SK-N-MC (cell line): ENCODE data around the gene ZNF331.
A peak's percentile ranks its signal among the peaks of the same experiment; 100 is the strongest.

ENCODE experiments used
- DNase-seq: peaks from one replicate; pipeline ENCODE4 v3.0.0-alpha.2; 2011; ENCODE audit warnings: low read depth, low spot score
- H3K27ac ChIP-seq: fragments of 200-600 bp; sonication (generic); 2 replicates; pipeline ENCODE4 v1.5.1; 2016; ENCODE audit warnings: mixed run types
- H3K36me3 ChIP-seq: fragments of 200-600 bp; sonication (generic); 2 replicates; pipeline ENCODE4 v1.6.1; 2017; ENCODE audit warnings: antibody characterized with exemption, low read length, mixed read lengths; ENCODE audit not compliant: insufficient read depth
- H3K4me3 ChIP-seq: fragments of 200-600 bp; sonication (generic); 2 replicates; pipeline ENCODE4 v1.5.1; 2016
- H3K9ac ChIP-seq: fragments of 200-600 bp; sonication (generic); 2 replicates; pipeline ENCODE4 v1.8.0; 2017; ENCODE audit warnings: mixed run types, mixed read lengths; ENCODE audit not compliant: insufficient read length
- H3K9me3 ChIP-seq: fragments of 200-600 bp; sonication (generic); 2 replicates; pipeline ENCODE4 v1.6.1; 2017; ENCODE audit warnings: low read depth, mild to moderate bottlenecking, antibody characterized with exemption, low read length, moderate library complexity, mixed read lengths
- EZH2 ChIP-seq: fragments of 200-600 bp; sonication (generic); IDR thresholded peaks from one replicate; pipeline ENCODE4 v1.6.1; 2017; ENCODE audit warnings: antibody characterized with exemption
- FOXP2 ChIP-seq: optimal IDR thresholded peaks from 2 replicates; pipeline ENCODE3; 2011; ENCODE audit warnings: mild to moderate bottlenecking, moderate library complexity; ENCODE audit not compliant: insufficient read depth; ENCODE audit errors: extremely low read length, control extremely low read depth
- POLR2AphosphoS5 ChIP-seq: IDR thresholded peaks from 2 replicates; pipeline ENCODE4 v1.6.1; 2012; ENCODE audit warnings: mild to moderate bottlenecking, low read depth, low read length, borderline replicate concordance

ZNF331 gene

DNA sequence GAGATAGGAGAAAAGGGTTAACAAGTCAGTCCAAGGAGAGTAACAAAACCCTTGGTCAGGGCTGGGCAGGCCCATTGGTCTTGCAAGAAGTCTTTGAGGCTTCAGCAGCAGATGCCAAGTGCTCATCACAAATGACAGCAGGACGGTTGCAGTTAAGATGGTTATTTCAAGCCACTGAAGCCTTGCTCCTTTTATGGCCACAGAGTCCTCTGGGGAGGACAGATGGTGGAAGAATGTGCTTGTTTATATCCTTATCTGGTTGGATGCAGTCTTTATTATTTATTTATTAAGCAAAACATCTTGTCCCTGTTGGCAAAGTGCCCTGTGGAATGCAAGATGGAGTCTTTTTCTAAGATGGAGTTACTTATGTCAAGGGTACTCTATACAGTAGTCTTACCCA is 19.2 kb upstream of the ZNF331 start:
- Histone ChIP-seq H3K9me3 (no peaks in the 10 kb centered on the region), H3K9ac (no peak overlapping the region), H3K36me3 (peaks cover 3% of the 10 kb centered on the region; the same call in 1 of the 2 replicates), H3K27ac (no peak overlapping the region), H3K4me3 (no peak overlapping the region)
- TF ChIP-seq POLR2AphosphoS5 (no peak), FOXP2 (no peak), EZH2 (no peak)
- no peak for DNase-seq

DNA sequence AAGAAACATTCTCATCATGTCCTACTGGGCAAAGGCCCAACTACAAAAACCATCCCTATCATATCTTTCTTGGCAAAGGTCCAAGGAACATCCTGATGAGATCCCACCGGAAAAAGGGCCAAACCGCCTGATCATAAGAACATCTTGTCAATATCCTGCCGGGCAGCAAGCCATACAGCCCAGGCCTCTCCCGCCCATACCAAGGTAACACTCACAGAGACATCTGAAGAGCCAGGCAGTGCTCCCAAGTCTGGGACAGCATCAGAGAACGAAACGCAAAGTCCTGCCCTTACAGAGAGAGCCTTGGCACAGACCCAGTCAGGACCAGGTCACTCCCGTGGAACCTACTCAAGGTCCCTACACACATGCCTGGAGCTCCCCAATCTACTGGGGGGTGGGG is 18.5 kb upstream of the ZNF331 start:
- TF ChIP-seq FOXP2 (no peak), EZH2 (no peak), POLR2AphosphoS5 (no peak)
- Histone ChIP-seq H3K36me3 (peaks cover 3% of the 10 kb centered on the region; the same call in 1 of the 2 replicates), H3K9ac (no peak overlapping the region), H3K27ac (no peak overlapping the region), H3K4me3 (no peak overlapping the region), H3K9me3 (no peaks in the 10 kb centered on the region)
- DNase-seq = no peak

DNA sequence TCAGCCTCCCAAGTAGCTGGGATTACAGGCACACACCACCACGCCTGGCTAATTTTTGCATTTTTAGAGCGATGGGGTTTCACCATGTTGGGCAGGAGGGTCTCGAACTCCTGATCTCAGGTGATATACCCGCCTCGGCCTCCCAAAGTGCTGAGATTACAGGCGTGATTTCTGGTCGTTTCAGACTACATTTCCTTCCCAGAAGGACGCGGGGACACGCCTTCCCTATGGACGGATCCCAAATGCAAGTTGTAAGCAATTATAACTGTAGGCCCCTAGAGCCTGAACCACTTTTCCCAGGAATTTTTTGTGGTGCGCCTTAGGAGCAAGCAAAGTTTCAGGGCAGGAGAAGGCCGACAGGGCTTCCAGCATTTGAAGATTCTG is 17.8 kb upstream of the ZNF331 start:
- no peak for DNase-seq
- TF ChIP-seq FOXP2 (no peak), EZH2 (no peak), POLR2AphosphoS5 (no peak)
- Histone ChIP-seq H3K9me3 (no peaks in the 10 kb centered on the region), H3K9ac (no peak overlapping the region), H3K27ac (peak overlapping the region; percentile 86), H3K36me3 (peaks cover 3% of the 10 kb centered on the region; the same call in 1 of the 2 replicates), H3K4me3 (peak overlapping the region; percentile 83)

DNA sequence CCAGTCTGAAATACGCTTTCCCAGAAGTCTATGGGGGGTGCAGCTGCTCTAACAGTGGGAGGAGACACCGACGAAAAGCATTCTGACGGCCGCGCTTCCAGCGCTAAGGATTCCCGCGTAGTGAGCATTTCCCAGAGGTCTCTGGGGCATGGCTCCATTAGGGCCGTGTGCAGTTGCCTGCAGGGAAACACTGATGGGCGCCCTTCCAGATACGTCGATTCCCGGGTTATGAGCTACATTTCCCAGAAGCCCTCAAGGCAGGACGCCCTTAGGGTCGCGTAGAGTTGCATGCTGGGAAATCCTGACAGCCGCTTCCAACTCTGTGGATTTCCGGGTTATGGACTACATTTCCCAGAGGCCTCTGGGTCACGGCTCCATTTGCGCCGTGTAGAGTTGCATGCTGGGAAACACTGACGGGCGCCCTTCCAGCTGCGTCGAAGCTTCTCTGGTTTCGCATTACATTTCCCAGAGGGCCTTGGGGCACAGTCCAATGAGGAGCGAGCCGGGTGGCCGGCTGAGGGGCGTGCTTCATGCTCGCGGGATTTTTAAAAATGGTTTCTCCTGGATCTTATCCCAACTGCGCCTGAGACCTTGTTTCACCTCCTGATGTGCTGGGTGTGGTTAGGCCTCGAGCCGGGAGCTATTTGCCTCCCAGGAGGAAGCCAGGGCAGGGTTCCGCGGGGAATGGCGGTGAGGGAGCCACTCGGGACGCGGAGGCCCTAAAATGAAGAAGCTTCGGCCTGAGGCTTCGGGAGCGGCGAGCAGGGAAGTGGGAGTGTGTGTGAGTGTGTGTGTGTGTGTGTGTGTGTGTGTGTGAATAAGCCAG is 17.2 kb upstream of the ZNF331 start:
- Histone ChIP-seq H3K36me3 (peaks cover 5% of the 10 kb centered on the region; the same call in 1 of the 2 replicates), H3K4me3 (peak overlapping the region; percentile 83), H3K9me3 (peaks cover 4% of the 10 kb centered on the region; the same call in 1 of the 2 replicates), H3K27ac (peak overlapping the region; percentile 86), H3K9ac (peak overlapping the region; percentile 83)
- DNase-seq = peak; percentile 93
- TF ChIP-seq POLR2AphosphoS5 (peak; percentile 49), EZH2 (no peak)

DNA sequence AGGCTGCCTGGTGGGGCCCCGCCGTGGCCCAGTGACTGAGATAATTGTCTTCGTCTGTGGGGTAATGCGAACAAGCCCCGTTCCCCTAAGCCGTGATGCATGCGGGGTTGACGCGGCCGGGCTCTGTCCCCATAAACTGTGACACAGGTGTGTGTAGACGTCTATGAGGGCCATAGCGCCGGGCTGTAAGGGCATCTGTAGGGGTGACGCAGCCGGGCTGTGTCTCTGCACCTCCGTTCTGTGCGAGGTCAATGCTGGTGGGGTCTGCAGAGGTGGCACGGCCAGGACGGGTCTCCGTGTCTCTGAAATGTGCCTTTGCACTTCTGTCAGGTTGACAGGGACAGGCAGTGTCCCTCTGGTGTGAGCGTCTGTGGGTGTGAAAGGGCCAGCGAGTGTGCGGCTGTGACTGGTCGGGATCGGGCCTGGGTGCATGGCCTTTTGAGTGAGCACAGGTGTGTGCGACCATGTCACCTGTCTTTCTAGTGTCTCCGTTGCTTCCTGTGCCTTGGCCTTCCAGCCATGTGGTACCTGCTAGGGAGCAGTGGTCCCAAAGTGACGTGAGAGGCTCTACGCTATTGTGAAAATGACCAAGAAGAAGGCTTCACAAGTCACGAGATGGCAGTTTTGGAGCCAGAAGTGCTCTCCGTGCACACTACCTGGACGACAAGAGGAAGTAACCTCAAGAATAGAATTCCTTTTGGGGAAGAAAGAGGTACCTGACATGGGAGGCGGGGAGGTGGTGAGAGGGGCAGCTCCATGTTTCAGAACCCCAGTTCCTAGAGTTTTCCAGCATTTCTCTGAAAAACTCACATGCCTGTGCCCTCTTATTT is 16.4 kb upstream of the ZNF331 start:
- Histone ChIP-seq H3K36me3 (peaks cover 9% of the 10 kb centered on the region; the same call in 1 of the 2 replicates), H3K9ac (peak overlapping the region; percentile 83), H3K4me3 (peak overlapping the region; percentile 83), H3K27ac (peak overlapping the region; percentile 34; the same call in 1 of the 2 replicates), H3K9me3 (peaks cover 7% of the 10 kb centered on the region; the same call in 1 of the 2 replicates)
- no peak for TF ChIP-seq FOXP2
- TF ChIP-seq EZH2 = no peak
- TF ChIP-seq POLR2AphosphoS5 = no peak
- no peak for DNase-seq

DNA sequence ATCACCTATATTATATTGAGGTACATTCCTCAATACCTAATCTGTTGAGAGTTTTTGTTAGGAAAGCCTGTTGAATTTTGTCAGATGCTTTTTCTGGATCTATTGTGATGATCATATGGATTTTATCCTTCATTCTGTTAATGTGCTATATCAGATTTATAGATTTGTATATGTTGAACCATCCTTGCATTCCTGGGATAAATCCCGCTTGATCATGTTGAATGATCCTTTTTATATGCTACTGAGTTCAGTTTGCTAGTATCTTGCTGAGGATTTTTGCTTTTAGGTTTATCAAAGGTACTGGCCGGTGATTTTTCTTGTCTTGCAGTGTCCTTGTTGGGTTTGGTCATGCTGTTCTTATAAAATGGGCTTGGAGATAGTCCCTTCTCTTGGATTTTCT is 12.0 kb upstream of the ZNF331 start:
- no peak overlapping the region for H3K27ac ChIP-seq
- peaks cover 21% of the 10 kb centered on the region for H3K36me3 ChIP-seq

DNA sequence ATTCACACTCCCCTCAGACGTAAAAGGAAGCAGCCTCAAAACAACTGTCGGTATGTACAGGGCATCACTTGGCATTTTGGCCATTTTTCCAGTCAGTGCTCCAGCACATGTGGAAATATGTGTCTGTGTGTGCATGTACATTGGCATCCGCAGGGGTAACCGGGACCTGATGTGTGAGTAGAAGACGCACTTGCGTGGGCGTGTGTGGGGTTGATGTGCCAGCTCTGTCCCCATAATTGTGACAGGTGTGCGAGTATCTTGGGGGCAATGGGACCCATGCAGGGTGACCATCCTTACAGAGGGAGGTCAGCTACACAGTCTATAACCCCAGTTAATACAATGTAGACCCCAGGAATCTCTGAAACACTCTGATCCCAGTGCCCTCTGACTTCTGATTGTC is 7.3 kb upstream of the ZNF331 start:
- peaks cover 5% of the 10 kb centered on the region; the same call in 1 of the 2 replicates for H3K9me3 ChIP-seq
- no peak for DNase-seq
- TF ChIP-seq POLR2AphosphoS5 (no peak), EZH2 (no peak), FOXP2 (no peak)
- peaks cover 17% of the 10 kb centered on the region for H3K36me3 ChIP-seq
- H3K27ac ChIP-seq = no peak overlapping the region
- H3K9ac ChIP-seq = no peak overlapping the region
- H3K4me3 ChIP-seq = no peak overlapping the region

More for the DNA sequence above, 12.0 kb upstream of the ZNF331 start:
- DNase-seq = no peak
- H3K9ac ChIP-seq = no peak overlapping the region
- H3K9me3 ChIP-seq = peaks cover 7% of the 10 kb centered on the region; the same call in 1 of the 2 replicates
- TF ChIP-seq EZH2 = no peak
- no peak for TF ChIP-seq FOXP2
- TF ChIP-seq POLR2AphosphoS5 = no peak
- no peak overlapping the region for H3K4me3 ChIP-seq

DNA sequence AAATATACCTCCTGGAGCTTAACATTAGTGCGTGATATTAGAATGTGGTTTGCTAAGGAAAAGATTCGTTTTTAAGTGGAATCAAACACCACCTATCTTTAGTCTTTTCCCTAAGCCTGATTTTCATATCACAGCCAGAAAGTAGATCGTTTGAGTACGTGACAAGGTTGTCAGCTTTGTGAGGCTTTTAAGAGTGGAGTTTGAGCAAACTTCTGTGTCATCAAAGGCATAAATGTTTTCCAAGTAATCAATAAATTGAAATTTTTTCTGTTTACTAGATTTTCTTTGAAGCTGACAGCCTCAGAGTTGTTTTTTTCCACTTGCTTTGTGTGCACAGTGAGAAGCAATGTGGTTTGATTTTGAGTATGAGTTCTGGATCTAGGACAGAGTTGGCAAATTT is 6.5 kb upstream of the ZNF331 start:
- no peaks in the 10 kb centered on the region for H3K9me3 ChIP-seq
- peaks cover 12% of the 10 kb centered on the region for H3K36me3 ChIP-seq
- no peak overlapping the region for H3K4me3 ChIP-seq
- H3K27ac ChIP-seq = no peak overlapping the region
- no peak overlapping the region for H3K9ac ChIP-seq
- TF ChIP-seq FOXP2 (no peak), EZH2 (no peak), POLR2AphosphoS5 (no peak)
- DNase-seq = no peak
